ENCODE data around the gene EN1.

DNA sequence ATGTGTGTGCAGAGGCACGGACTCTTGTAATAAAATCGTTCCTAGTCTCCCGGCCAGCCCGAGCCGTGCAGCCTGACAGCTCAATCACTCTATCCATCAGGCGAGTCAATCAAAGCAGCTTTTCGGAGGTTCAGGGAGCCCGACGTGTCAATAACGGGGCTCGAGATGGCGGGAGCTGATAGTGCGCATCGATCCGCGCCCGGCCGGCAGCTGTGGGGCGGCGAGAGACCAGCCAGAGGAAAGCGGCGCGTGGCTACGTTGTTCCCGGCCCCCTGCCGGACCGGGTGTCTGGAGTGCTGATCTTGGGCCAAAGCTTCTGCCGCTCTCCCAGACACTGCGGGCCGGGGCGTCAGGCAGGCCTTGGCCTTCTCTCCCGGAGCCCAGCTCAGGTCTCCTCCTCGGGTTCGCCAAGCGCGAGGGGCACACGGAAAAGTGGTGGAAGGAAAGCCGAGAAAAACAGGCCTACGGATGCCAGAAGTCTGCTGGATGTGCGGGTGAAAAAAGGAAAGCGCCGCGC, 2.4 kb downstream of the EN1 start:
- TF ChIP-seq, protein P1, sequence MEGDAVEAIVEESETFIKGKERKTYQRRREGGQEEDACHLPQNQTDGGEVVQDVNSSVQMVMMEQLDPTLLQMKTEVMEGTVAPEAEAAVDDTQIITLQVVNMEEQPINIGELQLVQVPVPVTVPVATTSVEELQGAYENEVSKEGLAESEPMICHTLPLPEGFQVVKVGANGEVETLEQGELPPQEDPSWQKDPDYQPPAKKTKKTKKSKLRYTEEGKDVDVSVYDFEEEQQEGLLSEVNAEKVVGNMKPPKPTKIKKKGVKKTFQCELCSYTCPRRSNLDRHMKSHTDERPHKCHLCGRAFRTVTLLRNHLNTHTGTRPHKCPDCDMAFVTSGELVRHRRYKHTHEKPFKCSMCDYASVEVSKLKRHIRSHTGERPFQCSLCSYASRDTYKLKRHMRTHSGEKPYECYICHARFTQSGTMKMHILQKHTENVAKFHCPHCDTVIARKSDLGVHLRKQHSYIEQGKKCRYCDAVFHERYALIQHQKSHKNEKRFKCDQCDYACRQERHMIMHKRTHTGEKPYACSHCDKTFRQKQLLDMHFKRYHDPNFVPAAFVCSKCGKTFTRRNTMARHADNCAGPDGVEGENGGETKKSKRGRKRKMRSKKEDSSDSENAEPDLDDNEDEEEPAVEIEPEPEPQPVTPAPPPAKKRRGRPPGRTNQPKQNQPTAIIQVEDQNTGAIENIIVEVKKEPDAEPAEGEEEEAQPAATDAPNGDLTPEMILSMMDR (IDR thresholded peaks at IDR 0.05; ENCODE audit: insufficient read depth, low read length), result no peak
- TF ChIP-seq POLR2AphosphoS5 (IDR thresholded peaks at IDR 0.05; ENCODE audit: low read depth), result no peak

Measured in HL-60 (cell line).